WTC11 (cell line): ENCODE results near the gene MCOLN1.

ENCODE experiments used
- CTCF ChIP-seq: fragments of 200-600 bp; IDR thresholded peaks from 2 replicates; pipeline ENCODE4 v1.8.0; 2022; ENCODE audit warnings: antibody characterized with exemption
- E2F1 ChIP-seq: sonication (generic); formaldehyde crosslinking; IDR thresholded peaks from 2 replicates; pipeline ENCODE4 v1.8.0; 2022; ENCODE audit warnings: mild to moderate bottlenecking, missing genetic modification reagents
- FOXP4 ChIP-seq: sonication (generic); formaldehyde crosslinking; IDR thresholded peaks from 2 replicates; pipeline ENCODE4 v1.8.0; 2022; ENCODE audit warnings: mild to moderate bottlenecking, missing genetic modification reagents
- IRF1 ChIP-seq: sonication (generic); formaldehyde crosslinking; IDR thresholded peaks from 2 replicates; pipeline ENCODE4 v1.8.0; 2023; ENCODE audit warnings: missing genetic modification reagents
- MAX ChIP-seq: sonication (generic); formaldehyde crosslinking; IDR thresholded peaks from 2 replicates; pipeline ENCODE4 v1.8.0; 2022; ENCODE audit warnings: mild to moderate bottlenecking, missing genetic modification reagents
- NFYB ChIP-seq: sonication (generic); formaldehyde crosslinking; conservative IDR thresholded peaks from 2 replicates; pipeline ENCODE4 v1.8.0; 2022; ENCODE audit warnings: low read depth, missing genetic modification reagents
- SP1 ChIP-seq: sonication (generic); formaldehyde crosslinking; conservative IDR thresholded peaks from 2 replicates; pipeline ENCODE4 v1.8.1; 2022; ENCODE audit warnings: missing genetic modification reagents
- TCF7 ChIP-seq: sonication (generic); formaldehyde crosslinking; IDR thresholded peaks from 2 replicates; pipeline ENCODE4 v1.8.0; 2022; ENCODE audit warnings: mild to moderate bottlenecking, low read depth, missing genetic modification reagents, moderate library complexity
- TF ChIP-seq, protein P1 (sequence below): sonication (generic); formaldehyde crosslinking; conservative IDR thresholded peaks from 2 replicates; pipeline ENCODE4 v1.8.1; 2022; ENCODE audit warnings: mild to moderate bottlenecking, missing genetic modification reagents

GRCh38 chr19:7476777-7477494 is 45.5 kb upstream of the MCOLN1 start:
- TF ChIP-seq SP1 (CRISPR knock-in tag), result no peak
- TF ChIP-seq NFYB (CRISPR knock-in tag), result no peak
- no peak for TF ChIP-seq MAX (CRISPR knock-in tag)
- TF ChIP-seq CTCF, result no peak
- no peak for TF ChIP-seq TCF7 (CRISPR knock-in tag)
- no peak for TF ChIP-seq FOXP4 (CRISPR knock-in tag)
- TF ChIP-seq E2F1 (CRISPR knock-in tag), result no peak
- TF ChIP-seq IRF1 (CRISPR knock-in tag), result no peak
- TF ChIP-seq, protein P1, sequence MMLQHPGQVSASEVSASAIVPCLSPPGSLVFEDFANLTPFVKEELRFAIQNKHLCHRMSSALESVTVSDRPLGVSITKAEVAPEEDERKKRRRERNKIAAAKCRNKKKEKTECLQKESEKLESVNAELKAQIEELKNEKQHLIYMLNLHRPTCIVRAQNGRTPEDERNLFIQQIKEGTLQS (CRISPR knock-in tag), result no peak
